22Rv1 (cell line): ENCODE results near the gene TAS2R41.

Experiments used
- H3K27ac ChIP-seq: fragments of 450-650 bp; 2 replicates; pipeline ENCODE4 v1.5.1; 2017
- CTCF ChIP-seq: fragments of 450-650 bp; IDR thresholded peaks from 2 replicates; pipeline ENCODE4 v1.5.1; 2017; ENCODE audit warnings: mild to moderate bottlenecking
- ZFX ChIP-seq: fragments of 450-650 bp; IDR thresholded peaks from 2 replicates; pipeline ENCODE4 v1.6.1; 2017; ENCODE audit warnings: antibody characterized with exemption, borderline replicate concordance

TAS2R41 gene

DNA sequence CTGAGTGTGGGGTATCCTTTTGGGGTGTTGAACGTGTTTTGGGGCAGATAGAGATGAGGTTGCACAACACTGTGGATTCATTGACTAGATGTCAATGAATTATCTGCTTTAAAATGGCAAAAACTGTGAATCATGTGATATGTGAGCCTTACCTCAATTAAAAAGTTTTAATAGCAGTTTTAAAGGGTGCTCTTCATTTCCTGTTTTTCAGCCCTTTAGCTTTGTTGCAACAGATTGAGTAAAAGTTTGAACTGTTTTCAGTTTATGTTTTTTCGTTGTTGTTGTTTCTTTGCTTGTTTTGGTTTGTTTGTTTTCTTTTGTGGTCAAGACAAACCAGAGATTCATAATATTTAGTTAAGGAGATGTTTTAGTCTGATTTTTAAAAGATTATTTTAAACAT, 9.4 kb downstream of the TAS2R41 start:
- TF ChIP-seq CTCF (no peak), ZFX (no peak)
- no peak overlapping the region for H3K27ac ChIP-seq

GRCh38 chr7:143487566-143487965, 9.9 kb downstream of the TAS2R41 start:
- TF ChIP-seq CTCF (no peak), ZFX (no peak)
- no peak overlapping the region for H3K27ac ChIP-seq

GRCh38 chr7:143490717-143491306, 13.1 kb downstream of the TAS2R41 start:
- TF ChIP-seq ZFX (no peak), CTCF (peak; percentile 82)

GRCh38 chr7:143492043-143492471, 14.4 kb downstream of the TAS2R41 start:
- TF ChIP-seq ZFX: no peak
- TF ChIP-seq CTCF: no peak
- no peak overlapping the region for H3K27ac ChIP-seq

More at GRCh38 chr7:143490717-143491306, 13.1 kb downstream of the TAS2R41 start:
- H3K27ac ChIP-seq: no peak overlapping the region

DNA sequence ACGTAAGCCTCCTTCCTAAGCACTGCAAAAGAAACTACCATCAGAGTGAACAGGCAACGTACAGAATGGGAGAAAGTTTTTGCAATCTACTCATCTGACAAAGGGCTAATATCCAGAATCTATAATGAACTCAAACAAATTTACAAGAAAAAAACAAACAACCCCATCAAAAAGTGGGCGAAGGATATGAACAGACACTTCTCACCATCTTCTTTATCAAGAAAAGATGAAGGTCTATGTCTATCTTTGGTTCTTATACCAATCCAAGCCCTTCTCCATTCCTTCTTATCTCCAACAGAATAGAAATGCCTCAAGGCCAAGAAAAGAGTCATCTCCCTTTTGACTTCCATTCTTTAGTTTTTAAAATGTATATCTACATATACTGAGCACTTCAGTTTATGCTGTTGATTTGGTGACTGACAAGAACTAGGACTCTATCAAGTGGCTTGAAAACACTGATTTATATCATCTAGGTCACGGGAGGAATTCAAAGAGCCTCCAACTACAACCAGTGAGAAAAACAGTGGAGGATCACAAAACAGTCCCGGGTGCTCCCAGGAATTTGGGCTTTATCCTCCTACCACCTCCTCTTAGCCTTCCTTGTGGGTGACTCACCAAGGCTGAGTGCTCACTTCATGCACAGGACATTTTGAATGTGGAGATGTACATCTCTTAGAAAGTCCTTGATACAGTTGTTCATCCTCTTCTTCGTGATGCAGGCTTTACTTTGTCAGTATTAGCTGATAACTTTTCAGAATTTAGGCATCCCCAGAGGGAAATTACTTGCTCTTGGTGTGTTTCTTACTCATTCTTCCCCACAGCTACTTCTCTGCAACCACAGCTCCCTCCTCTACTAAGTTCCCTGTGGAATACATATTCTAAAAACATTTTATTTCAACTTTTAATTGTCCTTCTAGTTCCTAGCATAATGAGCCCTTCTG, 15.4 kb downstream of the TAS2R41 start:
- TF ChIP-seq ZFX: no peak
- no peak for TF ChIP-seq CTCF
- H3K27ac ChIP-seq: no peak overlapping the region

DNA sequence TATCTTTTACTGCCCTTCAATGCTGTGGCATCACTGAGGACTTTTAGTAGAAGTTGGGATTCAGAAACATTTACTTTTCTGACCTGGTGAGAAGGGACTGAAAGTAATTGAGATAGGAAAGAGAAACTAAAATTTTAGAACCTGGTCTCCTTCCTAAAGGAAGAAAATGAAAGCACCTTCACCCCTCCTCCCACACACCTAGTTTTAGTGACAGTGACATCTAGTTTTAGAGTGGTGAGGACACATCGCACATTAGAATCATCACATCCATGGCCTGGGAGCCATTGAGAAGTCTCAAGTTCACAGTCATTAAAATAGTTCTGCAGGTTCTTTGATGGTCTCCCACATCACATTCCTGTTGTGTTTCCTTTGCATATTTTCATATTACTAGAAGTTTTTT, 16.1 kb downstream of the TAS2R41 start:
- TF ChIP-seq ZFX (no peak), CTCF (no peak)
- H3K27ac ChIP-seq: no peak overlapping the region

DNA sequence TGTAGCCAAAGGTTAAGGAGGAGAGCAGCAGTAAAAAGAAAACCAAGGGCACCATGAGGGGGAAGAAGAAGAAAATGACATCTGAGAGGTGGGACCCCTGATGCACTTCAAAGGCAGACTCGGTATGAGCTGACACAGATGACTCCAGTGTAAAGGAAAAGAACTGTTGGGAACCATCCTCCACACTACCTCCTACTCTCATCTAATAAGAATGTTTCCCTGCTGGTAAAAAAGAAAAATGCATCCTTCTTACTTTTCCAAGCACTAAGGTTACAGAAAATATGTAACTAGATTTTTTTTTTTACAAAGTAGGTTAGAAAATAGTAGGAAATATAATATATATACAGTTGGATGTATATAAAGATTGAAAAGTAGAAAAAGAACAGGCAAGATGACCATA, 16.9 kb downstream of the TAS2R41 start:
- H3K27ac ChIP-seq: no peak overlapping the region
- TF ChIP-seq CTCF: no peak
- TF ChIP-seq ZFX: no peak
